Calu3 (cell line): ENCODE results near the gene ABL1. TPM values are rescaled to one million over a fixed set of nuclear protein-coding genes. Genes with fewer than 3 reads are reported as not detected.

Source experiments
- BruUV-seq: library from RNA; stranded (reverse); fragments of 400-500 nt; replicated peaks from 2 replicates; lab custom pipeline; 2021; lab: Mats Ljungman, UMichigan
- CTCF ChIA-PET: fragments of 300-600 bp; sonication (Branson Sonifier 250); formaldehyde crosslinking; loops from one replicate; lab custom pipeline; 2022; ENCODE audit warnings: antibody characterized with exemption; lab: Charles Lee
- DNase-seq: peaks from one replicate; pipeline ENCODE4 v3.0.0; 2022
- H3K27ac Mint-ChIP-seq: one replicate; pipeline ENCODE4 v1.8.0; 2022; ENCODE audit warnings: mixed read lengths; ENCODE audit not compliant: unreplicated experiment
- H3K27me3 Mint-ChIP-seq: one replicate; pipeline ENCODE4 v1.8.0; 2022; ENCODE audit warnings: mixed read lengths; ENCODE audit not compliant: unreplicated experiment
- H3K36me3 Mint-ChIP-seq: one replicate; pipeline ENCODE4 v1.8.0; 2022; ENCODE audit warnings: mild to moderate bottlenecking, moderate library complexity, mixed read lengths; ENCODE audit not compliant: insufficient read depth, unreplicated experiment
- H3K4me1 Mint-ChIP-seq: one replicate; pipeline ENCODE4 v1.8.0; 2022; ENCODE audit warnings: mild to moderate bottlenecking, low read depth, mixed read lengths; ENCODE audit not compliant: unreplicated experiment
- H3K4me3 Mint-ChIP-seq: one replicate; pipeline ENCODE4 v1.8.0; 2022; ENCODE audit warnings: mild to moderate bottlenecking, low read depth, moderate library complexity, mixed read lengths; ENCODE audit not compliant: unreplicated experiment
- H3K9me3 Mint-ChIP-seq: one replicate; pipeline ENCODE4 v1.8.0; 2022; ENCODE audit warnings: low read depth, mixed read lengths; ENCODE audit not compliant: unreplicated experiment
- CTCF ChIP-seq: fragments of 200-600 bp; IDR thresholded peaks from one replicate; pipeline ENCODE4 v1.8.0; 2022; ENCODE audit warnings: antibody characterized with exemption; ENCODE audit not compliant: unreplicated experiment
- intact Hi-C: fragments of 100-400 bp; cut with micrococcal nuclease; formaldehyde crosslinking; loops from one replicate; pipeline ENCODE4 v1.10.0; 2022; ENCODE audit not compliant: unreplicated experiment
- total RNA-seq: library from RNA; stranded (reverse); gene quantifications from 2 replicates; pipeline ENCODE4 v1.2.3, GENCODE V29; 2022

Gene ABL1
- total RNA-seq, 1 experiment from 2014 or later, result 30.0 TPM

- no peak for TF ChIP-seq CTCF
- no peak for DNase-seq
- Mint-ChIP-seq H3K4me1 (no peaks in the 10 kb centered on the region), H3K27me3 (no peaks in the 10 kb centered on the region), H3K9me3 (no peaks in the 10 kb centered on the region), H3K4me3 (no peak overlapping the region), H3K36me3 (no peaks in the 10 kb centered on the region), H3K27ac (no peak overlapping the region)
- CTCF ChIA-PET, result no interaction called here
- BruUV-seq, result no TSS peak
- intact Hi-C loops, result no loop called here
Measured at GRCh38 chr9:130856474-130856873, 21.4 kb downstream of the ABL1 start.

- TF ChIP-seq CTCF, result no peak
- Mint-ChIP-seq H3K4me3 (no peak overlapping the region), H3K27me3 (no peaks in the 10 kb centered on the region), H3K4me1 (no peaks in the 10 kb centered on the region), H3K27ac (no peak overlapping the region), H3K9me3 (no peaks in the 10 kb centered on the region), H3K36me3 (no peaks in the 10 kb centered on the region)
- no peak for DNase-seq
- CTCF ChIA-PET, result interaction anchor here (0.8 kb wide), 1 partner anchor 9 kb away, joined by 4 read pairs; no protein-coding TSS in a partner anchor
- BruUV-seq, result no TSS peak
- intact Hi-C loops, result no loop called here
Measured at GRCh38 chr9:130857864-130858738, 23.0 kb downstream of the ABL1 start.

GRCh38 chr9:130858739-130859705, 24.0 kb downstream of the ABL1 start:
- Mint-ChIP-seq H3K27ac (no peak overlapping the region), H3K27me3 (no peaks in the 10 kb centered on the region), H3K4me1 (no peaks in the 10 kb centered on the region), H3K36me3 (no peaks in the 10 kb centered on the region), H3K9me3 (no peaks in the 10 kb centered on the region), H3K4me3 (no peak overlapping the region)
- BruUV-seq, result no TSS peak
- intact Hi-C loops, result no loop called here
- CTCF ChIA-PET, result no interaction called here
- no peak for DNase-seq
- TF ChIP-seq CTCF, result no peak

DNA sequence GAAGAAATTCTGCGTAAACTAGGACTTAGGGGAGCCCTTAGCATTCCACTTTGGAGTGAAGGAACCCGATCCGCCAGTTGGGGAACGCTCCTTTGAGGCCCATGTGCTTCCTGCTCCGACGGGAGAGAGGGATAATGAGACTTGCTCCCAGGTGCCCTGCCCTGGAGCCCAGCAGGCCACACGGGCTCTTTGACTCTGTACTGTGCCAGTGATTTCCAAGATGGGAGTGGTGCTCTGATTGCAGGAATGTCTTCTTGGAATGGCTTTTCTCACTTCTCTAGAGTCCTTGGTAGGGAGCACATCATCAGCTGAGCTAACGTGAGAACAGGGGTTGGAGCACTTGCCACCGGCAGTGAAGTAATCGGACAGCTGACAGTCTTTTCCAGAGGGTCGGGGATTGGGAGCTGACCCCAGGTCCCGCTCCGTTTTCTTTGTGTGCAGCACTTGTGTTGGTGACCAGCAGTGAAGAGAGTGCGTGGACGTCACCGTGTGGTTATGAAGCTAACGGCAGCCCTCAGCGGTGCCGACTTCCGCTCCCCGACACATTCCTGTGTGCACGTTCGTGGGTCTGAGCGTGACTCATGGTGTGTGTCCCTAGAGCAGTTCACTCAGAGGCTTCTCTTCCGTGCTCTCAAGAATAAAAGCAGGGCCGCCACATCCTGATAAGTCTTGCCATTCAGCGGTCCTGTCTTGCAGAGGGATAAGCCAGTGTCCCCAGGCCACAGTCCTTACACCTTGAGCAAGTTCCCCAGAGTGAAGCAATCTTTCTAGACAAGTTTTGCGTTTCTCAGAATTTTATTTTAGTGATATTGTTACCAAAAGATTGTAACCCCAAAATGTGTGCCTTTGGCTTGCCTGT, 25.6 kb downstream of the ABL1 start:
- H3K4me3 Mint-ChIP-seq, result no peak overlapping the region
- H3K36me3 Mint-ChIP-seq, result no peaks in the 10 kb centered on the region
- no TSS peak for BruUV-seq
- no peaks in the 10 kb centered on the region for H3K4me1 Mint-ChIP-seq
- no peak for TF ChIP-seq CTCF
- intact Hi-C loops, result no loop called here
- no peak overlapping the region for H3K27ac Mint-ChIP-seq
- DNase-seq, result no peak
- H3K9me3 Mint-ChIP-seq, result no peaks in the 10 kb centered on the region
- CTCF ChIA-PET, result no interaction called here
- H3K27me3 Mint-ChIP-seq, result no peaks in the 10 kb centered on the region
